Measurements from ENCODE around the gene GPR89A.
"Not testable (repeated sequence)": the region's sequence is repeated elsewhere in the genome, so short reads cannot be mapped to it uniquely, and the experiment has no call there.

GPR89A gene

GRCh38 chr1:145670995-145671745 is 63.4 kb downstream of the GPR89A start:
- DNase-seq (ENCODE audit: low read depth, low spot score); H3K4me3 ChIP-seq (ENCODE audit: low read length): not testable (repeated sequence)

GRCh38 chr1:145673217-145673616 is 65.4 kb downstream of the GPR89A start:
- not testable (repeated sequence) for DNase-seq (ENCODE audit: low read depth, low spot score); H3K4me3 ChIP-seq (ENCODE audit: low read length)

- H3K4me3 ChIP-seq (ENCODE audit: low read length); DNase-seq (ENCODE audit: low read depth, low spot score): not testable (repeated sequence)
These were observed 77.1 kb downstream of the GPR89A start for GRCh38 chr1:145684858-145685257.

GRCh38 chr1:145686078-145686477 is 78.3 kb downstream of the GPR89A start:
- DNase-seq (ENCODE audit: low read depth, low spot score); H3K4me3 ChIP-seq (ENCODE audit: low read length): not testable (repeated sequence)

- no peak for DNase-seq (ENCODE audit: low read depth, low spot score)
- no peak overlapping the region for H3K4me3 ChIP-seq (ENCODE audit: low read length)
These were observed 80.5 kb downstream of the GPR89A start for GRCh38 chr1:145688328-145688727.

- DNase-seq (ENCODE audit: low read depth, low spot score) = no peak
- no peak overlapping the region for H3K4me3 ChIP-seq (ENCODE audit: low read length)
These were observed 81.1 kb downstream of the GPR89A start for GRCh38 chr1:145688924-145689323.

GRCh38 chr1:145689922-145690321 is 82.1 kb downstream of the GPR89A start:
- DNase-seq (ENCODE audit: low read depth, low spot score) = no peak
- H3K4me3 ChIP-seq (ENCODE audit: low read length) = no peak overlapping the region

GRCh38 chr1:145690587-145691558 is 83.1 kb downstream of the GPR89A start:
- no peak overlapping the region for H3K4me3 ChIP-seq (ENCODE audit: low read length)
- peak; percentile 66 for DNase-seq (ENCODE audit: low read depth, low spot score)

GRCh38 chr1:145692785-145693443 is 85.1 kb downstream of the GPR89A start:
- DNase-seq (ENCODE audit: low read depth, low spot score) = no peak
- no peak overlapping the region for H3K4me3 ChIP-seq (ENCODE audit: low read length)

- H3K4me3 ChIP-seq (ENCODE audit: low read length) = no peak overlapping the region
- no peak for DNase-seq (ENCODE audit: low read depth, low spot score)
These were observed 88.2 kb downstream of the GPR89A start for GRCh38 chr1:145695821-145696629.

- no peak for DNase-seq (ENCODE audit: low read depth, low spot score)
- H3K4me3 ChIP-seq (ENCODE audit: low read length) = no peak overlapping the region
These were observed 88.8 kb downstream of the GPR89A start for GRCh38 chr1:145696630-145696960.

- H3K4me3 ChIP-seq (ENCODE audit: low read length) = no peak overlapping the region
- no peak for DNase-seq (ENCODE audit: low read depth, low spot score)
These were observed 93.6 kb downstream of the GPR89A start for GRCh38 chr1:145701306-145701862.

GRCh38 chr1:145702052-145702451 is 94.3 kb downstream of the GPR89A start:
- no peak overlapping the region for H3K4me3 ChIP-seq (ENCODE audit: low read length)
- no peak for DNase-seq (ENCODE audit: low read depth, low spot score)

- H3K4me3 ChIP-seq (ENCODE audit: low read length) = no peak overlapping the region
- no peak for DNase-seq (ENCODE audit: low read depth, low spot score)
These were observed 95.0 kb downstream of the GPR89A start for GRCh38 chr1:145702826-145703225.

GRCh38 chr1:145705622-145706021 is 97.8 kb downstream of the GPR89A start:
- H3K4me3 ChIP-seq (ENCODE audit: low read length) = no peak overlapping the region
- DNase-seq (ENCODE audit: low read depth, low spot score) = no peak

- H3K4me3 ChIP-seq (ENCODE audit: low read length) = no peak overlapping the region
- DNase-seq (ENCODE audit: low read depth, low spot score) = no peak
These were observed 98.4 kb downstream of the GPR89A start for GRCh38 chr1:145706086-145706664.

GRCh38 chr1:145707183-145707867 is 99.5 kb downstream of the GPR89A start, which contains the start of gene PDZK1:
Gene PDZK1 (minus strand): TSS chr1:145707368. CDS start chr1:145688021, 19,347 bp downstream.
- H3K4me3 ChIP-seq (ENCODE audit: low read length) = no peak within 1 kb of the TSS

GRCh38 chr1:145708063-145708462 is 100.3 kb downstream of the GPR89A start:
- H3K4me3 ChIP-seq (ENCODE audit: low read length) = no peak overlapping the region
- no peak for DNase-seq (ENCODE audit: low read depth, low spot score)

More at GRCh38 chr1:145707183-145707867, 99.5 kb downstream of the GPR89A start, which contains the start of gene PDZK1:
- DNase-seq (ENCODE audit: low read depth, low spot score) = no peak

All from Jurkat, Clone E6-1 (cell line).